Gastrocnemius medialis (tissue), 4 donors: ENCODE data around the gene CAMSAP2.

Experiments
- CTCF ChIP-seq, 5 experiments: fragments of 450-650 bp in 3 of 5; fragments of 200-600 bp in 2 of 5; sonication (generic) in 2 of 5; IDR thresholded peaks in 4 of 5; conservative IDR thresholded peaks in 1 of 5; 1 replicate in 4 of 5; 2 replicates in 1 of 5; pipeline ENCODE4 v1.5.1; 2016 to 2019; ENCODE audit warnings: antibody characterized with exemption in 5 of 5, mild to moderate bottlenecking in 3 of 5, moderate library complexity in 3 of 5
- POLR2A ChIP-seq, 2 donors: fragments of 450-650 bp; IDR thresholded peaks; one replicate each; pipeline ENCODE4 v1.6.1; 2017; ENCODE audit warnings: antibody characterized with exemption in 2 of 2, mild to moderate bottlenecking in 2 of 2, moderate library complexity in 2 of 2

- TF ChIP-seq CTCF (IDR thresholded peaks at IDR 0.05 in 4 of 5, conservative IDR thresholded peaks at IDR 0.05 in 1 of 5) (no peak), POLR2A (IDR thresholded peaks at IDR 0.05) (no peak)
Measured at GRCh38 chr1:200873116-200873670, 134.5 kb downstream of the CAMSAP2 start.
